ENCODE data around the gene DEK.
"Not testable (repeated sequence)": the region's sequence is repeated elsewhere in the genome, so short reads cannot be mapped to it uniquely, and the experiment has no call there.

Gene DEK

GRCh38 chr6:18240230-18240629 is 24.1 kb downstream of the DEK start:
- no peak for DNase-seq (ENCODE audit: low read depth)

- DNase-seq (ENCODE audit: low read depth), result no peak
These were observed 27.2 kb downstream of the DEK start for GRCh38 chr6:18237167-18237566.

GRCh38 chr6:18235524-18235923 is 28.8 kb downstream of the DEK start:
- no peak for DNase-seq (ENCODE audit: low read depth)

- no peak for DNase-seq (ENCODE audit: low read depth)
These were observed 29.8 kb downstream of the DEK start for GRCh38 chr6:18234564-18234963.

GRCh38 chr6:18233770-18234169 is 30.6 kb downstream of the DEK start:
- not testable (repeated sequence) for DNase-seq (ENCODE audit: low read depth)

GRCh38 chr6:18231856-18232255 is 32.5 kb downstream of the DEK start:
- not testable (repeated sequence) for DNase-seq (ENCODE audit: low read depth)

- DNase-seq (ENCODE audit: low read depth), result not testable (repeated sequence)
These were observed 35.7 kb downstream of the DEK start for GRCh38 chr6:18228590-18228989.

- not testable (repeated sequence) for DNase-seq (ENCODE audit: low read depth)
These were observed 37.2 kb downstream of the DEK start for GRCh38 chr6:18227166-18227565.

GRCh38 chr6:18226451-18227105 is 37.8 kb downstream of the DEK start:
- peak; percentile 37 for DNase-seq (ENCODE audit: low read depth)

GRCh38 chr6:18221288-18221615 is 43.1 kb downstream of the DEK start:
- DNase-seq (ENCODE audit: low read depth), result no peak

GRCh38 chr6:18219591-18219990 is 44.7 kb downstream of the DEK start:
- no peak for DNase-seq (ENCODE audit: low read depth)

GRCh38 chr6:18218233-18218632 is 46.1 kb downstream of the DEK start:
- DNase-seq (ENCODE audit: low read depth), result no peak

- DNase-seq (ENCODE audit: low read depth), result peak; percentile 16
These were observed 47.9 kb downstream of the DEK start for GRCh38 chr6:18216411-18216810.

- no peak for DNase-seq (ENCODE audit: low read depth)
These were observed 48.9 kb downstream of the DEK start for GRCh38 chr6:18215436-18215835.

GRCh38 chr6:18214003-18214402 is 50.3 kb downstream of the DEK start:
- no peak for DNase-seq (ENCODE audit: low read depth)

GRCh38 chr6:18213439-18213838 is 50.9 kb downstream of the DEK start:
- no peak for DNase-seq (ENCODE audit: low read depth)

GRCh38 chr6:18212231-18212630 is 52.1 kb downstream of the DEK start:
- DNase-seq (ENCODE audit: low read depth), result no peak

- DNase-seq (ENCODE audit: low read depth), result no peak
These were observed 53.0 kb downstream of the DEK start for GRCh38 chr6:18211338-18211737.

GRCh38 chr6:18210707-18211106 is 53.6 kb downstream of the DEK start:
- no peak for DNase-seq (ENCODE audit: low read depth)

- DNase-seq (ENCODE audit: low read depth), result no peak
These were observed 54.7 kb downstream of the DEK start for GRCh38 chr6:18209539-18210197.

- not testable (repeated sequence) for DNase-seq (ENCODE audit: low read depth)
These were observed 55.6 kb downstream of the DEK start for GRCh38 chr6:18208778-18209177.

GRCh38 chr6:18207949-18208348 is 56.4 kb downstream of the DEK start:
- DNase-seq (ENCODE audit: low read depth), result no peak

GRCh38 chr6:18207438-18207837 is 56.9 kb downstream of the DEK start:
- no peak for DNase-seq (ENCODE audit: low read depth)

- DNase-seq (ENCODE audit: low read depth), result no peak
These were observed 57.7 kb downstream of the DEK start for GRCh38 chr6:18206591-18206990.
